H1 (cell line): ENCODE measurements around the gene PDLIM4. TPM values are rescaled to one million over a fixed set of nuclear protein-coding genes. Genes with fewer than 3 reads are reported as not detected.

ENCODE experiments used
- CTCF ChIA-PET: fragments of 300-600 bp; sonication (Branson Sonifier 250); formaldehyde crosslinking; loops from one replicate; lab custom pipeline; 2021; ENCODE audit not compliant: partially characterized antibody; lab: Charles Lee
- POLR2A ChIA-PET: fragments of 300-600 bp; sonication (Branson Sonifier 250); formaldehyde crosslinking; loops from one replicate; lab custom pipeline; 2021; ENCODE audit warnings: inconsistent platforms; ENCODE audit not compliant: partially characterized antibody; lab: Charles Lee
- DNase-seq, 2 experiments: peaks; one replicate each; pipeline versions ENCODE4 v3.0.0 to v3.0.0-alpha.2; 2010 to 2022; ENCODE audit warnings: low spot score in 2 of 2, low read depth in 1 of 2, mixed read lengths in 1 of 2
- FAIRE-seq: peaks from 2 replicates; lab custom pipeline; 2011; peaks lifted over from hg19 to GRCh38; lab: Jason Lieb, UNC
- H2AFZ ChIP-seq: 2 replicates; pipeline ENCODE4 v1.8.1; 2012; ENCODE audit warnings: low read length, inconsistent platforms
- H2AK5ac ChIP-seq: 2 replicates; pipeline ENCODE4 v1.6.1; 2013; ENCODE audit warnings: low read depth, low read length
- H2BK120ac ChIP-seq: replicated peaks from 2 replicates; pipeline ENCODE3; 2013; ENCODE audit warnings: low read depth, low read length, inconsistent platforms
- H2BK12ac ChIP-seq: 2 replicates; pipeline ENCODE4 v1.6.1; 2013; ENCODE audit warnings: low read depth, low read length
- H2BK15ac ChIP-seq: 2 replicates; pipeline ENCODE4 v1.6.1; 2013; ENCODE audit warnings: low read length
- H2BK20ac ChIP-seq: 2 replicates; pipeline ENCODE4 v1.6.1; 2013; ENCODE audit warnings: low read length
- H2BK5ac ChIP-seq: 2 replicates; pipeline ENCODE4 v1.6.1; 2013; ENCODE audit warnings: low read depth, low read length
- H3K14ac ChIP-seq: 2 replicates; pipeline ENCODE4 v1.6.1; 2013; ENCODE audit warnings: inconsistent platforms; ENCODE audit not compliant: insufficient read length
- H3K18ac ChIP-seq: 2 replicates; pipeline ENCODE4 v1.6.1; 2013; ENCODE audit warnings: low read length; ENCODE audit errors: extremely low read depth
- H3K23ac ChIP-seq: 2 replicates; pipeline ENCODE4 v1.6.1; 2013; ENCODE audit warnings: inconsistent platforms; ENCODE audit not compliant: insufficient read length
- H3K23me2 ChIP-seq: 2 replicates; pipeline ENCODE4 v1.6.1; 2013; ENCODE audit warnings: low read depth, low read length
- H3K27ac ChIP-seq: 2 replicates; pipeline ENCODE4 v1.6.1; 2011; ENCODE audit warnings: low read depth, low read length, inconsistent platforms
- H3K27me3 ChIP-seq, 4 experiments: replicated peaks in 1 of 4; 1 replicate in 1 of 4; 2 replicates in 3 of 4; pipeline versions ENCODE4 v1.6.1 to v1.8.1; 2011 to 2013; ENCODE audit warnings: low read length in 3 of 4, mild to moderate bottlenecking in 3 of 4, inconsistent platforms in 2 of 4, mixed read lengths in 2 of 4, moderate library complexity in 1 of 4; ENCODE audit not compliant: control insufficient read depth in 3 of 4, insufficient read depth in 3 of 4; ENCODE audit errors: extremely low read depth in 1 of 4
- H3K36me3 ChIP-seq, 4 experiments: 2 replicates each; pipeline versions ENCODE4 v1.6.1 to v1.8.1; 2011 to 2013; ENCODE audit warnings: mild to moderate bottlenecking in 4 of 4, low read length in 3 of 4, moderate library complexity in 2 of 4, control low read depth in 1 of 4, inconsistent platforms in 1 of 4; ENCODE audit not compliant: insufficient read depth in 4 of 4, control insufficient read depth in 2 of 4
- H3K4ac ChIP-seq: replicated peaks from 2 replicates; pipeline ENCODE3; 2013; ENCODE audit warnings: low read length, low read depth, mixed read lengths, inconsistent platforms; ENCODE audit not compliant: insufficient read length
- H3K4me1 ChIP-seq, 4 experiments: replicated peaks in 1 of 4; 1 replicate in 1 of 4; 2 replicates in 3 of 4; pipeline versions ENCODE4 v1.6.1 to v1.8.1; 2011 to 2013; ENCODE audit warnings: low read length in 3 of 4, inconsistent platforms in 2 of 4, mixed read lengths in 1 of 4; ENCODE audit not compliant: insufficient read depth in 4 of 4, control insufficient read depth in 3 of 4
- H3K4me2 ChIP-seq, 2 experiments: 2 replicates each; pipeline versions ENCODE4 v1.6.1 to v1.8.1; 2011 to 2013; ENCODE audit warnings: low read depth in 2 of 2, low read length in 2 of 2, control low read depth in 1 of 2, inconsistent platforms in 1 of 2, mild to moderate bottlenecking in 1 of 2; ENCODE audit not compliant: insufficient read depth in 1 of 2
- H3K4me3 ChIP-seq, 4 experiments: fragments of 200-600, 300-600 bp in 1 of 4; sonication (generic), shearing (Covaris generic), sonication (Bioruptor Twin) in 1 of 4; 2 replicates each; pipeline versions ENCODE4 v1.5.1 to v1.8.1; 2011 to 2016; ENCODE audit warnings: low read length in 4 of 4, low read depth in 3 of 4, control low read depth in 2 of 4, inconsistent platforms in 2 of 4, mild to moderate bottlenecking in 2 of 4, mixed read lengths in 1 of 4, moderate library complexity in 1 of 4; ENCODE audit not compliant: insufficient read depth in 2 of 4; ENCODE audit errors: extremely low read depth in 1 of 4
- H3K56ac ChIP-seq: replicated peaks from 2 replicates; pipeline ENCODE3; 2013; ENCODE audit warnings: low read depth, mild to moderate bottlenecking, mixed read lengths, low read length, inconsistent platforms; ENCODE audit not compliant: insufficient read length
- H3K79me1 ChIP-seq: 2 replicates; pipeline ENCODE4 v1.6.1; 2013; ENCODE audit warnings: low read depth, low read length, control low read depth
- H3K79me2 ChIP-seq, 2 experiments: 2 replicates each; pipeline versions ENCODE4 v1.6.1 to v1.8.1; 2012 to 2013; ENCODE audit warnings: low read length in 2 of 2, mild to moderate bottlenecking in 2 of 2, inconsistent platforms in 1 of 2; ENCODE audit not compliant: insufficient read depth in 2 of 2, control insufficient read depth in 1 of 2
- H3K9ac ChIP-seq, 4 experiments: replicated peaks in 1 of 4; 1 replicate in 1 of 4; 2 replicates in 3 of 4; pipeline versions ENCODE4 v1.6.1 to v1.8.1; 2011 to 2013; ENCODE audit warnings: low read depth in 3 of 4, low read length in 3 of 4, control low read depth in 2 of 4, mild to moderate bottlenecking in 2 of 4, moderate library complexity in 2 of 4, inconsistent platforms in 1 of 4; ENCODE audit errors: extremely low read depth in 1 of 4
- H3K9me3 ChIP-seq, 2 experiments: 2 replicates each; pipeline versions ENCODE4 v1.6.1 to v1.8.1; 2012 to 2013; ENCODE audit warnings: mild to moderate bottlenecking in 2 of 2, moderate library complexity in 2 of 2, control low read depth in 1 of 2, inconsistent platforms in 1 of 2, low read depth in 1 of 2, low read length in 1 of 2, mixed read lengths in 1 of 2; ENCODE audit not compliant: insufficient read depth in 2 of 2
- H4K20me1 ChIP-seq, 2 experiments: replicated peaks in 1 of 2; 2 replicates each; pipeline versions ENCODE3 to v1.8.1; 2011 to 2013; ENCODE audit warnings: inconsistent platforms in 2 of 2, low read length in 2 of 2, mild to moderate bottlenecking in 1 of 2; ENCODE audit not compliant: insufficient read depth in 2 of 2, control insufficient read depth in 1 of 2
- H4K5ac ChIP-seq: 2 replicates; pipeline ENCODE4 v1.6.1; 2013; ENCODE audit warnings: low read length, low read depth, mixed read lengths, inconsistent platforms; ENCODE audit not compliant: insufficient read length
- H4K8ac ChIP-seq: 2 replicates; pipeline ENCODE4 v1.8.0; 2013; ENCODE audit warnings: mild to moderate bottlenecking, moderate library complexity, low read length, inconsistent platforms; ENCODE audit not compliant: insufficient read depth; ENCODE audit errors: extremely low read depth
- H4K91ac ChIP-seq: replicated peaks from 2 replicates; pipeline ENCODE3; 2013; ENCODE audit warnings: low read length, mixed read lengths, inconsistent platforms; ENCODE audit not compliant: insufficient read length
- CTCF ChIP-seq, 3 experiments: IDR thresholded peaks; 1 replicate in 2 of 3; 2 replicates in 1 of 3; pipeline versions ENCODE4 v1.5.1 to v1.6.1; 2011; ENCODE audit warnings: low read length in 3 of 3, mild to moderate bottlenecking in 3 of 3, inconsistent platforms in 2 of 3, low read depth in 1 of 3, moderate library complexity in 1 of 3; ENCODE audit not compliant: insufficient read depth in 1 of 3; ENCODE audit errors: control extremely low read depth in 1 of 3
- TEAD4 ChIP-seq: IDR thresholded peaks from 2 replicates; pipeline ENCODE4 v1.6.1; 2012; ENCODE audit warnings: low read depth, low read length, inconsistent platforms, mixed read lengths
- WGBS, 2 experiments: shearing (Covaris generic) in 1 of 2; methylation state at CpG; one replicate each; pipeline versions ENCODE4 v1.1.6 to v1.1.7; 2013 to 2015; ENCODE audit warnings: low lambda C conversion rate in 2 of 2, mixed read lengths in 2 of 2, inconsistent platforms in 1 of 2, low coverage in 1 of 2, missing lambda C conversion rate in 1 of 2; ENCODE audit not compliant: insufficient replicate concordance in 2 of 2, insufficient coverage in 1 of 2, insufficient read length in 1 of 2; ENCODE audit errors: extremely low coverage in 1 of 2, missing lambda C conversion rate in 1 of 2; 5-methylcytosine and 5-hydroxymethylcytosine counted together
- polyA plus RNA-seq, 7 experiments: library from polyadenylated mRNA; depleted of rRNA in 3 of 7; stranded (reverse) in 5 of 7; unstranded in 2 of 7; fragments of >200 nt in 5 of 7; fragments of 200-250 nt in 2 of 7; gene quantifications; 1 replicate in 5 of 7; 2 replicates in 1 of 7; 4 replicates in 1 of 7; pipeline versions ENCODE4 v1.2.1 to v1.2.3, GENCODE V29; 2011 to 2013; ENCODE audit warnings: missing spikeins in 2 of 7, mixed read lengths in 2 of 7
- total RNA-seq: library from RNA; stranded (reverse); fragmentation: NEBNext Ultra II Directional; extraction: Animal tissue kit (Norgen Biotek cat#: 25700); gene quantifications from 2 replicates; pipeline ENCODE4 v1.2.1, GENCODE V29; 2021

PDLIM4 gene
- total and polyA plus RNA-seq, 2 of the 8 experiments (the other 6 are each of a cell fraction or from before 2014, with no cell fraction given): 10.7 to 29.1 TPM

- H3K4ac ChIP-seq: no peak overlapping the region
- no peak overlapping the region for H2BK20ac ChIP-seq
- no peaks in the 10 kb centered on the region for H3K23me2 ChIP-seq
- no peak overlapping the region for H2BK120ac ChIP-seq
- TF ChIP-seq CTCF (IDR thresholded peaks at IDR 0.05; ENCODE audit: control extremely low read depth in 1 of 3, insufficient read depth in 1 of 3, low read depth in 1 of 3, low read length in 3 of 3) (no peak), TEAD4 (peak; percentile 66)
- H3K18ac ChIP-seq: no peak overlapping the region
- no peak overlapping the region for H2BK15ac ChIP-seq
- no peak overlapping the region for H3K14ac ChIP-seq
- H3K27ac ChIP-seq: no peak overlapping the region
- H3K23ac ChIP-seq: no peak overlapping the region
- H3K4me2 ChIP-seq: no peak overlapping the region
- H4K20me1 ChIP-seq: peaks cover 0 to 2% of the 10 kb centered on the region in 2 experiments
- H3K9ac ChIP-seq: no peak overlapping the region
- H3K27me3 ChIP-seq: no peaks in the 10 kb centered on the region
- H4K91ac ChIP-seq: no peak overlapping the region
- FAIRE-seq: no peak
- no peaks in the 10 kb centered on the region for H3K9me3 ChIP-seq
- H3K4me3 ChIP-seq: no peak overlapping the region
- H2BK12ac ChIP-seq: no peak overlapping the region
- no peak overlapping the region for H3K56ac ChIP-seq
- H3K36me3 ChIP-seq: no peaks in the 10 kb centered on the region; a peak in 1 of 8 replicates
- H3K4me1 ChIP-seq: peaks cover 0 to 5% (median 2%) of the 10 kb centered on the region in 4 experiments; a peak in 3 of 7 replicates
- 69% methylated on average over 1 of the region's 1 CpG; no CpG with 5 or more reads in 1 of the 2 experiments for WGBS, 2 experiments
- CTCF ChIA-PET: interaction anchor here (0.7 to 1.9 kb wide), 10 partner anchors 8 to 148 kb away, joined by 3 to 7 read pairs (median 3); partner anchors contain the start of gene P4HA2
- H3K79me2 ChIP-seq: no peaks in the 10 kb centered on the region
- no peak overlapping the region for H2BK5ac ChIP-seq
- H4K5ac ChIP-seq: no peak overlapping the region
- POLR2A ChIA-PET: interaction anchor here (1.5 kb wide), 1 partner anchor 16 kb away, joined by 3 read pairs; the partner anchor contains the start of gene P4HA2
- no peak for DNase-seq
- H4K8ac ChIP-seq: no peak overlapping the region
- H3K79me1 ChIP-seq: no peaks in the 10 kb centered on the region
- no peak overlapping the region for H2AK5ac ChIP-seq
- H2AFZ ChIP-seq: no peak overlapping the region
Measured at GRCh38 chr5:132211787-132212186, 45.7 kb upstream of the PDLIM4 start.
